ENCODE data around the gene WDFY2. TPM values are rescaled to one million over a fixed set of nuclear protein-coding genes. Genes with fewer than 3 reads are reported as not detected.

The WDFY2 gene
- total RNA-seq, 1 experiment from 2014 or later, result 25.7 TPM

DNA sequence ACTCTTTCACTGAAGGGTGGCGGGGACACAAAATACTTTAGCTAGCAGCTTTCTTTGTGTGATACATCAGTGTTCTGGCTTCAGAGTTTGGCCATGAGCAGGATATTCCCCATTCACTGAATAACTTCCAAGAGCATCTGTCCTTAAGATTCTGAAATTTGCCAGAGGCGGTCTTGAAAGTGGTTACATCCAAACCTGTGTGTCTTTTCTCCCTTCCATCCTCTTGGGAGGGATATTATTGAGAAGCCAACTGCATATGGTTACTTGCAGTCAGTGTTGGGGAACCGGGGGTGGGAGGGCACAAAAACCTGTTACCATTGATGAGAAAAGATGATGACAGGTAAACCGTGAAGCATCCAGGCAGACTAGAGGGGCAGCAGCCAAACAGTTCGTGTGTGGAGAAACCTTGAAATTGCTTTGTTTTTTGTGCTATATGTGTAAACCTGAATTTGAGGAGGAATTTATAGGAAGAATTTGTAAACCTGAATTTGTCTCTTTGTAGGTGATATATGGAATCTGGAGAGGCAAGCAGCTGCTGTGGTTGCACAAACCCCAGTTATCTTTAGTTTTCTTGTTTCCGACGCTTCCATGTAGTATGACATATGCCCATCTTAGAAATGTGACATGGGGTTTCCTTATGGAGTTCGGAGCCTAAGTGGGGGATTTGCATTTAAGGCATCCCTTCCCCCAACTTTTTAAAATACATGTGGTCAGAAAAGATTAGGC is 104.8 kb downstream of the WDFY2 start:
- POLR2A ChIA-PET, result interaction anchor here (0.6 kb wide), 1 partner anchor 59 kb away, joined by 3 read pairs; no protein-coding TSS in a partner anchor
- H3K27me3 Mint-ChIP-seq (ENCODE audit: low read depth), result no peaks in the 10 kb centered on the region
- ATAC-seq (peak; percentile 52), DNase-seq (ENCODE audit: low spot score) (no peak)
- CTCF ChIA-PET, result no interaction called here
- H3K4me3 Mint-ChIP-seq, result no peak overlapping the region
- H3K9me3 Mint-ChIP-seq, result 0 out of 2 replicates have a peak, but pooled peaks cover under 1% of the 10 kb centered on the region
- H3K27ac Mint-ChIP-seq, result no peak overlapping the region; the same call in 1 of the 2 replicates
- TF ChIP-seq, protein P1, sequence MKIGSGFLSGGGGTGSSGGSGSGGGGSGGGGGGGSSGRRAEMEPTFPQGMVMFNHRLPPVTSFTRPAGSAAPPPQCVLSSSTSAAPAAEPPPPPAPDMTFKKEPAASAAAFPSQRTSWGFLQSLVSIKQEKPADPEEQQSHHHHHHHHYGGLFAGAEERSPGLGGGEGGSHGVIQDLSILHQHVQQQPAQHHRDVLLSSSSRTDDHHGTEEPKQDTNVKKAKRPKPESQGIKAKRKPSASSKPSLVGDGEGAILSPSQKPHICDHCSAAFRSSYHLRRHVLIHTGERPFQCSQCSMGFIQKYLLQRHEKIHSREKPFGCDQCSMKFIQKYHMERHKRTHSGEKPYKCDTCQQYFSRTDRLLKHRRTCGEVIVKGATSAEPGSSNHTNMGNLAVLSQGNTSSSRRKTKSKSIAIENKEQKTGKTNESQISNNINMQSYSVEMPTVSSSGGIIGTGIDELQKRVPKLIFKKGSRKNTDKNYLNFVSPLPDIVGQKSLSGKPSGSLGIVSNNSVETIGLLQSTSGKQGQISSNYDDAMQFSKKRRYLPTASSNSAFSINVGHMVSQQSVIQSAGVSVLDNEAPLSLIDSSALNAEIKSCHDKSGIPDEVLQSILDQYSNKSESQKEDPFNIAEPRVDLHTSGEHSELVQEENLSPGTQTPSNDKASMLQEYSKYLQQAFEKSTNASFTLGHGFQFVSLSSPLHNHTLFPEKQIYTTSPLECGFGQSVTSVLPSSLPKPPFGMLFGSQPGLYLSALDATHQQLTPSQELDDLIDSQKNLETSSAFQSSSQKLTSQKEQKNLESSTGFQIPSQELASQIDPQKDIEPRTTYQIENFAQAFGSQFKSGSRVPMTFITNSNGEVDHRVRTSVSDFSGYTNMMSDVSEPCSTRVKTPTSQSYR (CRISPR knock-in tag; IDR thresholded peaks at IDR 0.05), result no peak
- TF ChIP-seq, protein P2, sequence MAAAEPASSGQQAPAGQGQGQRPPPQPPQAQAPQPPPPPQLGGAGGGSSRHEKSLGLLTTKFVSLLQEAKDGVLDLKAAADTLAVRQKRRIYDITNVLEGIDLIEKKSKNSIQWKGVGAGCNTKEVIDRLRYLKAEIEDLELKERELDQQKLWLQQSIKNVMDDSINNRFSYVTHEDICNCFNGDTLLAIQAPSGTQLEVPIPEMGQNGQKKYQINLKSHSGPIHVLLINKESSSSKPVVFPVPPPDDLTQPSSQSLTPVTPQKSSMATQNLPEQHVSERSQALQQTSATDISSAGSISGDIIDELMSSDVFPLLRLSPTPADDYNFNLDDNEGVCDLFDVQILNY (CRISPR knock-in tag; IDR thresholded peaks at IDR 0.05), result no peak
- no peak for TF ChIP-seq KAT7 (CRISPR knock-in tag; IDR thresholded peaks at IDR 0.05; ENCODE audit: borderline replicate concordance)
- no peak for TF ChIP-seq GABPB1 (CRISPR knock-in tag; IDR thresholded peaks at IDR 0.05)
- TF ChIP-seq, protein P3, sequence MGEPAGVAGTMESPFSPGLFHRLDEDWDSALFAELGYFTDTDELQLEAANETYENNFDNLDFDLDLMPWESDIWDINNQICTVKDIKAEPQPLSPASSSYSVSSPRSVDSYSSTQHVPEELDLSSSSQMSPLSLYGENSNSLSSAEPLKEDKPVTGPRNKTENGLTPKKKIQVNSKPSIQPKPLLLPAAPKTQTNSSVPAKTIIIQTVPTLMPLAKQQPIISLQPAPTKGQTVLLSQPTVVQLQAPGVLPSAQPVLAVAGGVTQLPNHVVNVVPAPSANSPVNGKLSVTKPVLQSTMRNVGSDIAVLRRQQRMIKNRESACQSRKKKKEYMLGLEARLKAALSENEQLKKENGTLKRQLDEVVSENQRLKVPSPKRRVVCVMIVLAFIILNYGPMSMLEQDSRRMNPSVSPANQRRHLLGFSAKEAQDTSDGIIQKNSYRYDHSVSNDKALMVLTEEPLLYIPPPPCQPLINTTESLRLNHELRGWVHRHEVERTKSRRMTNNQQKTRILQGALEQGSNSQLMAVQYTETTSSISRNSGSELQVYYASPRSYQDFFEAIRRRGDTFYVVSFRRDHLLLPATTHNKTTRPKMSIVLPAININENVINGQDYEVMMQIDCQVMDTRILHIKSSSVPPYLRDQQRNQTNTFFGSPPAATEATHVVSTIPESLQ (CRISPR knock-in tag; IDR thresholded peaks at IDR 0.05), result no peak
- TF ChIP-seq TEAD1 (CRISPR knock-in tag; IDR thresholded peaks at IDR 0.05), result no peak
- TF ChIP-seq, protein P4, sequence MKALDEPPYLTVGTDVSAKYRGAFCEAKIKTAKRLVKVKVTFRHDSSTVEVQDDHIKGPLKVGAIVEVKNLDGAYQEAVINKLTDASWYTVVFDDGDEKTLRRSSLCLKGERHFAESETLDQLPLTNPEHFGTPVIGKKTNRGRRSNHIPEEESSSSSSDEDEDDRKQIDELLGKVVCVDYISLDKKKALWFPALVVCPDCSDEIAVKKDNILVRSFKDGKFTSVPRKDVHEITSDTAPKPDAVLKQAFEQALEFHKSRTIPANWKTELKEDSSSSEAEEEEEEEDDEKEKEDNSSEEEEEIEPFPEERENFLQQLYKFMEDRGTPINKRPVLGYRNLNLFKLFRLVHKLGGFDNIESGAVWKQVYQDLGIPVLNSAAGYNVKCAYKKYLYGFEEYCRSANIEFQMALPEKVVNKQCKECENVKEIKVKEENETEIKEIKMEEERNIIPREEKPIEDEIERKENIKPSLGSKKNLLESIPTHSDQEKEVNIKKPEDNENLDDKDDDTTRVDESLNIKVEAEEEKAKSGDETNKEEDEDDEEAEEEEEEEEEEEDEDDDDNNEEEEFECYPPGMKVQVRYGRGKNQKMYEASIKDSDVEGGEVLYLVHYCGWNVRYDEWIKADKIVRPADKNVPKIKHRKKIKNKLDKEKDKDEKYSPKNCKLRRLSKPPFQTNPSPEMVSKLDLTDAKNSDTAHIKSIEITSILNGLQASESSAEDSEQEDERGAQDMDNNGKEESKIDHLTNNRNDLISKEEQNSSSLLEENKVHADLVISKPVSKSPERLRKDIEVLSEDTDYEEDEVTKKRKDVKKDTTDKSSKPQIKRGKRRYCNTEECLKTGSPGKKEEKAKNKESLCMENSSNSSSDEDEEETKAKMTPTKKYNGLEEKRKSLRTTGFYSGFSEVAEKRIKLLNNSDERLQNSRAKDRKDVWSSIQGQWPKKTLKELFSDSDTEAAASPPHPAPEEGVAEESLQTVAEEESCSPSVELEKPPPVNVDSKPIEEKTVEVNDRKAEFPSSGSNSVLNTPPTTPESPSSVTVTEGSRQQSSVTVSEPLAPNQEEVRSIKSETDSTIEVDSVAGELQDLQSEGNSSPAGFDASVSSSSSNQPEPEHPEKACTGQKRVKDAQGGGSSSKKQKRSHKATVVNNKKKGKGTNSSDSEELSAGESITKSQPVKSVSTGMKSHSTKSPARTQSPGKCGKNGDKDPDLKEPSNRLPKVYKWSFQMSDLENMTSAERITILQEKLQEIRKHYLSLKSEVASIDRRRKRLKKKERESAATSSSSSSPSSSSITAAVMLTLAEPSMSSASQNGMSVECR (CRISPR knock-in tag; IDR thresholded peaks at IDR 0.05; ENCODE audit: borderline replicate concordance), result no peak
- TF ChIP-seq ATF1 (CRISPR knock-in tag; IDR thresholded peaks at IDR 0.05), result no peak
- TF ChIP-seq RORB (CRISPR knock-in tag; IDR thresholded peaks at IDR 0.05), result no peak
- no peak for TF ChIP-seq ZNF317 (CRISPR knock-in tag; IDR thresholded peaks at IDR 0.05; ENCODE audit: borderline replicate concordance, low read depth)
- TF ChIP-seq, protein P5, sequence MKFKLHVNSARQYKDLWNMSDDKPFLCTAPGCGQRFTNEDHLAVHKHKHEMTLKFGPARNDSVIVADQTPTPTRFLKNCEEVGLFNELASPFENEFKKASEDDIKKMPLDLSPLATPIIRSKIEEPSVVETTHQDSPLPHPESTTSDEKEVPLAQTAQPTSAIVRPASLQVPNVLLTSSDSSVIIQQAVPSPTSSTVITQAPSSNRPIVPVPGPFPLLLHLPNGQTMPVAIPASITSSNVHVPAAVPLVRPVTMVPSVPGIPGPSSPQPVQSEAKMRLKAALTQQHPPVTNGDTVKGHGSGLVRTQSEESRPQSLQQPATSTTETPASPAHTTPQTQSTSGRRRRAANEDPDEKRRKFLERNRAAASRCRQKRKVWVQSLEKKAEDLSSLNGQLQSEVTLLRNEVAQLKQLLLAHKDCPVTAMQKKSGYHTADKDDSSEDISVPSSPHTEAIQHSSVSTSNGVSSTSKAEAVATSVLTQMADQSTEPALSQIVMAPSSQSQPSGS (CRISPR knock-in tag; IDR thresholded peaks at IDR 0.05; ENCODE audit: borderline replicate concordance, low read depth), result no peak
- TF ChIP-seq EMX1 (CRISPR knock-in tag; IDR thresholded peaks at IDR 0.05), result no peak
- peaks cover 6% of the 10 kb centered on the region for H3K36me3 Mint-ChIP-seq
- peaks cover 25% of the 10 kb centered on the region for H3K4me1 Mint-ChIP-seq

DNA sequence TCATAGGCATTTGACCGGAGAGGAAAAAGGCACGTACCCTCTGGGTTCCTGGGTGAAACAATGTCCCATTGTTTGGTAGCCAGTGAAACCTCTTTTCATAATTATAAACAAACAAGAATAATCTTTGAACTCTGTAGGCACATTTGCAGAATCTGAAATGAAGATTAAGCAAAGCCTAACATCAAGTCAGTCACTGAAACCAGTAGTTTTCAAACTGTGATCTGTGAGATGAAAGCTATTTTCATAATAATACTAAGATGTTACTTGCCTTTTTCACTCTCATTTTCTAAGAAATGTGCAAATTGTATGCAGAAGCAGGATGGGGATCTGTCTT is 105.4 kb downstream of the WDFY2 start:
- Mint-ChIP-seq H3K27me3 (ENCODE audit: low read depth) (no peaks in the 10 kb centered on the region), H3K9me3 (peaks cover 6% of the 10 kb centered on the region; the same call in 1 of the 2 replicates), H3K4me1 (peaks cover 21% of the 10 kb centered on the region), H3K4me3 (no peak overlapping the region), H3K36me3 (peaks cover 6% of the 10 kb centered on the region), H3K27ac (no peak overlapping the region; the same call in 1 of the 2 replicates)
- ChIA-PET POLR2A (interaction anchor here (0.6 kb wide), 1 partner anchor 59 kb away, joined by 3 read pairs; no protein-coding TSS in a partner anchor), CTCF (no interaction called here)
- no peak for DNase-seq (ENCODE audit: low spot score)
- no peak for ATAC-seq
- TF ChIP-seq, protein P3 (CRISPR knock-in tag; IDR thresholded peaks at IDR 0.05), result no peak
- TF ChIP-seq, protein P6, sequence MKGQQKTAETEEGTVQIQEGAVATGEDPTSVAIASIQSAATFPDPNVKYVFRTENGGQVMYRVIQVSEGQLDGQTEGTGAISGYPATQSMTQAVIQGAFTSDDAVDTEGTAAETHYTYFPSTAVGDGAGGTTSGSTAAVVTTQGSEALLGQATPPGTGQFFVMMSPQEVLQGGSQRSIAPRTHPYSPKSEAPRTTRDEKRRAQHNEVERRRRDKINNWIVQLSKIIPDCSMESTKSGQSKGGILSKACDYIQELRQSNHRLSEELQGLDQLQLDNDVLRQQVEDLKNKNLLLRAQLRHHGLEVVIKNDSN (CRISPR knock-in tag; IDR thresholded peaks at IDR 0.05), result no peak
- TF ChIP-seq, protein P7, sequence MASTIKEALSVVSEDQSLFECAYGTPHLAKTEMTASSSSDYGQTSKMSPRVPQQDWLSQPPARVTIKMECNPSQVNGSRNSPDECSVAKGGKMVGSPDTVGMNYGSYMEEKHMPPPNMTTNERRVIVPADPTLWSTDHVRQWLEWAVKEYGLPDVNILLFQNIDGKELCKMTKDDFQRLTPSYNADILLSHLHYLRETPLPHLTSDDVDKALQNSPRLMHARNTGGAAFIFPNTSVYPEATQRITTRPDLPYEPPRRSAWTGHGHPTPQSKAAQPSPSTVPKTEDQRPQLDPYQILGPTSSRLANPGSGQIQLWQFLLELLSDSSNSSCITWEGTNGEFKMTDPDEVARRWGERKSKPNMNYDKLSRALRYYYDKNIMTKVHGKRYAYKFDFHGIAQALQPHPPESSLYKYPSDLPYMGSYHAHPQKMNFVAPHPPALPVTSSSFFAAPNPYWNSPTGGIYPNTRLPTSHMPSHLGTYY (CRISPR knock-in tag; IDR thresholded peaks at IDR 0.05), result no peak

Data from WTC11 (cell line).